Effector CD4-positive, alpha-beta T cell (primary cell): Measurements from ENCODE around the gene TMEM59L.
"Not testable (repeated sequence)": the region's sequence is repeated elsewhere in the genome, so short reads cannot be mapped to it uniquely, and the experiment has no call there.

Experiments
- DNase-seq: peaks from one replicate; pipeline ENCODE4 v3.0.0-alpha.2; 2020

The TMEM59L gene

DNA sequence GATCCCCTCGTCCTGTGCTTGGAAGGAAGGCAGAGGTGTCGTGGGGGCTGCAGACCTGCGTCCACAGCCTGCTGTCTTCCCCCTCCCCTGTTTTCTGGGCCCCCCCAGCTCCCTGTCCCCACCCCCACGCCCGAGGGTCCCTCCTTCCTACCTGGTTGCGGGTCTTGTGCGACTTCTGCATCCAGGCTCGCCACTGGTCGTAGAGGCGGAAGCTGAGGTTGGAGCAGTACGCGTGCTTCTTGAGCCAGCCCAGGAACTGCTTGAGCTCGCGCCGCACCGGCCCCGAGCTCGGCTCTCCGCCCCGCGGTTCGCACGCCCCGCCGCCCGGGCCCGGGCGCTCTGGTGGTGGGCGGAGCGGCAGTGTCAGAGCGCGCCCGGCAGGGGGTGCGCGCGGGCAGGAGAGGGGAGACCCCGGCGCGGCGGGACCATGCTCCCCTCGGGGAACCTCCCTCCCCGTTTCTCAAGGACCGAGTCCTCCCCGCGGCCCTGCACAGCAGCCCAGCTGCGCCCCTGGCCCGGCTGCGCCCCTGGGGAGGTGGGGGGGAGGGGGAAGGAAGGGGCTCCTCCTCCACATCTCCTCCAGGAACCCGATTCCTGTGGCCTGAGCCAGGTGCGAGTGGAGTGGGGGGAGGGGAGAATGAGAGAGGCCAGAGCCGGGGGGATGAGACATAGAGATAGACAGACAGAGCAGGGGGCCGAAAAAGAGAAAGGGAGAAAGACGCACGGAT lies 18.4 kb upstream of the TMEM59L start:
- peak; percentile 72 for DNase-seq

DNA sequence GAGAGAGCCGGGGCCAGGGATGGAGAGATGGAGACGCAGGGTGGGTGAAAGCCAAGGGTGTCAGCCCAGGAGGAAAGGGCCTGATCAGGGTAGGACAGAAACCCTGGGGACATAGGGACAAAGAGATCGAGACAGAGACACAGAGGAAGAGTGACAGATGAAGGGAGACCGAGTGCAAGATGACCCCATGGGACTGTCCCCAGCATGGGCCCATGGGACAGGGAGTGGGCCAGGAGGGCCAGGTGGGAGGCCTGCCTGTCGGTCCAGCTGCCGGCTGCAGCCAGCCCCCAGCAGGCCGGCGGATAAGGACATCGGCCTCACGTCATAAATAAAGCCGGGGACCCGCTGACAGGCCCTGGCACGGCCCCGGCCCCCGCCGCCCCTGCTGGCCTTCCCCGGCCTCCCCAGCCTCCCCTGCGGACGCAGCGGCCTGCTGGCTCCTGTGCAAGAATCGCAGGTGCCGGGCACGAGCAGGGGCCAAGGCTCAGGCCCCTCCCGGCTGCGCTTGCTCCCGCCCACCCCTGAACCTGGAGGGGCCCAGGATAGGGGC lies 17.8 kb upstream of the TMEM59L start:
- no peak for DNase-seq

DNA sequence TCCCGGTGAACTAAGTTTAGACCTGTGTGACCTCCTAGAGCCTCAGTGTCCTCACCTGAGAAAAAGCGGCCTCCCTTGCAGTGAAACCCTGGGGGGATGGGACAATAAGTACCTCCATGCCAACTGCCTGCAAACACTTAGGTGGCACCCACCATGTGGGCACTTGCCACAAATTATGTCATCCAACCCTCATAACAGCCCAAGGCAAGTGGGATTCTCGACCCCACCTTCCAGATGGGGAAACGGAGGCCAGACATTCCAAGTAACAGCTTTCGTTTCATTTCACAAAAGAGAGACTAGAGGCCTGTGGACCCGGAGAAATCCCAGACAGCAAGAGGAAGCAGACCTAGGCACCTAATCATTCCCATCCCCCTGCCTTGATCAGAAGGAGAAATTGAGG lies 17.2 kb upstream of the TMEM59L start:
- DNase-seq = no peak

DNA sequence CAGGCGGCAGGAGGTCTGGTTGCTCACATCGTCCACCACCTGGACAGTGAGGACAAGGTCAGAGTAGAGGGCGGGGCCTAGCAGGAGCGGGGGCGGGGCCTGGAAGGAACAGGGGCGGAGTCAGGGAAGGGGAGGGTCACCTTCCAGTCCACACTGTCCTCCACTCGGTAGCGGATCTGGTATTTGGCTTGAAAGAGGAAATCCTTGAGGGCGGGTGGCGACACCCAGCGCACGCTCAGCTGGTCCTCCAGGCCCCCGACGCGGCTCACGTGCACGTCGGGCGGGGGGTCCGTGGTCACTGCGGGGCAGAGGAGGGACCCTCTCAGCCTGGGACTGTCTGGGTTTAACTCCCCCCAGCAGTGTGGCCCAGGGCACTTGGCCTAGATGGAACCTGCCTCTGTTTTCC lies 15.9 kb upstream of the TMEM59L start:
- DNase-seq = no peak

DNA sequence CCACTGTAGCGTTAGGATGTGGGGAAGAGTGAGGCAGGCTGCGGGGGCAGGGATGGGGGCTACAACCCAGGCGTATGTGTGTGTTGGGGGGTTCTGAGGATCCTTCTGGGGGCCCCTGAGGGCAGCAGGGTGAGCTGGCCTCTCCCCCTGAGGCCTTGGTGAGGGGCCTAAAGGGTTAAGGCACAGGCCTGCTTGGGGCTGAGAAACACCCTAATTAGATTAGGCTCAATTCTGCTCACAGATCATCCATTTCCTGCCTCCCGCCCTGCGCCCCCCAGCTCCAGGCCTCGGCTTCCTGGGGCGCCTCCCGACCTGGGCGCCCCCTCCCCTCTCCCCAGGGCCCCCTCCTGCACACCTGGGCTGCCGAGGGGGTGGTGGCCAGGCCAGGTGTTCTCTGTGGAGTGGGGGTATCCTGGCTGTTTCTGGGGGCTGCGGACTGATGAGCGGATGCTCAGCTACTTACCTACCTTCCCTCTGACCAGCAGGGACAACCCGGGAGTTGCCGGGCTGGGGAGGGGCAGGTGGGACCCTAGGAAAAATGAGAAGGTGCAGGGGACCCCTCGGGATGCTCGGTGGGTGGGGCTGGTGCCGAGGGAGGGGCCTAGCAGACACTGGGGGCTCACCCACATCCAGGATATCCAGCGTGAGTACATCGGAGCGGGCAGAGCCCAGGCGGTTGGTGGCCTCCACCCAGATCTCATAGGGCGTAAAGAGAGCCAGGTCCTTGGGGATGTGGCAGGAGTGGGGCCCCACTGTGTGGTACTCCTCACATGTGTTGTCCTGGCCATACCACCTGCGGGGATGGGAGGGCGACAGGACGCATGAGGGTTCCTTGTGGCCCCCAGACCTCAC lies 14.6 kb upstream of the TMEM59L start:
- DNase-seq = no peak

DNA sequence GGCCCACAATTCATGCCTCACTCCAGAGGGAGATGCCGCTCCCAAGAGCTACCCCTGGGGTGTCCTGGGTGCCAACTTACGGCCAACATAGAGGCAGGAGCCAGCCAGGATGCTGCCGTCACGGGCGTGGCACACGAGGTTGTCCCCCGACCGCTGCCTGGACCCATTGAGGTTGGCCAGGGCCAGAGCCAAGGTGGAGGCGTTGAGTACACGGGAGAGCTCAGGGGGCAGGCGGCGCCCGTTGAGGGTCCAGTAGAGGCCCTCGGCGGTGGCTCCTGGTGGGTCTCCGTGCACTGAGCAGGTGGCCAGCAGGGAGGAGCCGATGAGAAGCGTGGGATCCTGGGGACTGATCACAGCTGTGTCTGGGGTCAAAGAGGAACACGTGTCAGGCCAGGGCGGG lies 13.2 kb upstream of the TMEM59L start:
- no peak for DNase-seq

DNA sequence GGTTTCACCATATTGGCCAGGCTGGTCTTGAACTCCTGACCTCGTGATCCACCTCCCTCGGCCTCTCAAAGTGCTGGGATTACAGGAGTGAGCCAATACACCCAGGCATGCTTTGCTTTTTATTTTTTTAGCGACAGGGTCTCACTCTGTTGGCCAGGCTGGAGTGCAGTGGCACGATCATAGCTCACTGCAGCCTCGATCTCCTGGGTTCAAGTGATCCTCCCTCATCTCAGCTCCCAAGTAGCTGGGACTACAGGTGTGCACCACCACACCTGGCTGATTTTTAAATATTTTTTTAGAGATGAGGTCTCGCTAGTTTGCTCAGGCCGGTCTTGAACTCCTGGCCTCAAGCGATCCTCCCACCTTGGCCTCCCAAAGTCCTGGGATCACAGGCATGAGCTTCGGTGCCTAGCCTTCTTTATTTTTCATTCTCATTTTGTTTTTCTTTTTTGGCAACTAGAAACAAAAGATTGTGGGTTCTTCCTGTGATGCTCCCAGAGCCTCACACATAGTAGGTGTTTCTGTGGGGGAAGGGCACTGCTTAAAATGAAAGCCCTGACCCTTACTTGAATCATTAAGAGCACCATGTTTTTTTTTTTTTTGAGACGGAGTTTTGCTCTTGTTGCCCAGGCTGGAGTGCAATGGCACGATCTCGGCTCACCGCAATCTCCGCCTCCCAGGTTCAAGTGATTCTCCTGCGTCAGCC lies 11.8 kb upstream of the TMEM59L start:
- DNase-seq = not testable (repeated sequence)

DNA sequence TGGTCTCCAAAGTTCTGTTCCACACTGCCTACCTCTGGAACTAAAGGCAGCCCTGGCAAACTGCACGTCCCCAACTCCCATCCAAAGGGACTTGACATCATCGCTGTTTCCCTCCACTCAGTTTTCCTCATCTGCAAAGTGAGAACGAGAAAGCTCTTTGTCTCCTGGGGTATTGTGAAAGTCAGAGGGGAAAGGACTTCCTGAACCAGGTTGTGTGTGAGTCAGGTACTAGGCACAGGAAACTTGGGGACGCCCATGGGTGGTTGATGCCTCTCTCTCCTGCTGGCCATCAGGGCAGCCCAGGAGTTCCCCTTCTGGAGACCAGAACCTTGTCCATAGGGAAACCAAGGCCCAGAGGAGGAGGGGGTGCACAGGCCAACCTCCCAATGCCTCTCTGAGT lies 10.8 kb upstream of the TMEM59L start:
- DNase-seq = no peak

DNA sequence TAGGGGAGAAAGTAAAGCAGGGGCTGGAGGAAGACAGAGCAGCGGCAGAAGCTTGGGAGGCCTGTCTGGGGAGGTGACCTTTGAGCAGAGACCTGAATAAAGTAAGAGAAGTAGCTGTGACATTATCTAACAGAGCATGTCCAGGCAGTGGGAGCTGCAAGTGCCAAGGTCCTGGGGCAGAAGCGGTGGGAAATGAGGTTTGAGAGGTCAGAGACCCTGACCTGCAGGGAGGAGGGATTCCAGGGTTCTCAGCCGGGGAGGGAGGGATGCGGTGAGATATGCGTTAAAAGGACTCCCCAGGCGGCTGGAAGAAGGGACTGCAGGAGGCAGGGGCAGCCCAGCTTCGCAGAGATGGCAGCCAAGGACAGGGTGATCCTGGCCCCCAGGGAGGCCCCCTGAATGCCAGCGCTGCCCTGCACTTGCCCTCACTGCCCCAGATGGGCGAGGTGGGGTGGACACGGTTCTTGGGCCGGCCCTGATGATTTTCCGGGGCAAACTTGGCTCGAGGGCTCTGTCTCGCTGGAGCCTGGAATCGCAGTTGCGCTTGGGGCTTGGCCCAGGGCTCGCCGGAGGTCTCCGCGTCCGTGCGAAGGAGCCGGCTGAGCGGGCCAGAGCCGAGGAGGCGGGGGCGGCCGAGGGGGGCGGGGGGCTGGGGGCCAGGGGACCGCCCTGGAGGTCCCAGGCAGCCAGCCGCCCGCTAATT lies 9.3 kb upstream of the TMEM59L start:
- no peak for DNase-seq

DNA sequence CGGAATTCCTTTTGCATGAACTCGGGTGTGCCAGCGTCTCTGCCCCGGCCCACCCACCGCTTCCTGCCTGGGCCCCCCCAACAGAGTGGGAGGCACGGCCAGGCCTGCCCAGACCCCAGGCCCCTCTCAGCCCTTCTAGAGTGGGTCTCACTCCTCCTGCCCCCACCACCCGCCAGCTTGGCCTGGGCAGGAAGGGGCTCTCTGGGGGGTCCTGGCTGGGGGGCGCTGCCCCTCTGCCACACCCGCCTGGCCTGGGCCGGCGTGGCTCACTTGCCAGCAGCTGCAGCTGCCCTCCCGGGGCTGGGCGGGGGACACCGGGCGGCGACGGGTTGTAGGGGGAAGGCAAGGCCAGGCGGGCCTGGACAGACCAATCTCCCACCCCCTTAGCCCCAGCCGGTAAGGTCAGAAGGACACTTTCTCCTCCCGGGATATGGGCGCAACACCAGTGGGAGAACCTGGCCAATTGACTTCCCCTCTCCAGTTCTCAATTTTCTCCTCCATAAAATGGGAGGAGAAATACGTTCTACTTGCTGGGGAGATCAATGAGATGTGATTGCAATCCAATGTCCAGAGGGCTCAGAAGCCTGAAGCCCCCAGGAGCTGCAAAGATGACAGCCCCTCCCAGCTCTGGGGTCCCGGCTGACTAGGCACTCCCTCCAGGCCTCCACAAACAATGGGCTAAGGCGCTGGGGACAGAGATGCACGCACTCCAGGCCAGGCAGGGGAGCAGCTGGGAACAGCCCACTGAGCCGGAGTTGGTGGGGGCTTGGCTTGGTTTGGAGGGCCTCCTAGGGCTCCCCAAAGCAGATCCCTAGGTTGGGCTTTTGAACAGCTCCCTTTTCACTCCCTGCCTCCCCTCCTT lies 8.5 kb upstream of the TMEM59L start:
- no peak for DNase-seq

DNA sequence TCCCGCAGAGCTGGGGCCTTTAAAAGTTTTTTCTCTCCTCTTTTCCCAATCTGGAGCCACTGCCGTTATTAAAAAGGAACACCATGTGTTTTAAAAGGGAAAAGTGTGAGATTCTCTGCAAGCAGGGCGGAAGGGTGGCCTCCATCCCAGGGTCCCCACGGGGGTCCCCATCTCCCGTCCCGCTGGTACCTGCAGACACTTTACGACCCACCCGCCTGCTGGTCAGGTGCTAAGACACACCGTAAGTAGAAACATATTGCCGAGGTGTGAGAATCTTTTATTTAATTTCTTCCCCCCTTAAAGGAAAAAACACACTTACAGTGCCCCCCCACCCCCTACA lies 7.9 kb upstream of the TMEM59L start:
- DNase-seq = no peak

DNA sequence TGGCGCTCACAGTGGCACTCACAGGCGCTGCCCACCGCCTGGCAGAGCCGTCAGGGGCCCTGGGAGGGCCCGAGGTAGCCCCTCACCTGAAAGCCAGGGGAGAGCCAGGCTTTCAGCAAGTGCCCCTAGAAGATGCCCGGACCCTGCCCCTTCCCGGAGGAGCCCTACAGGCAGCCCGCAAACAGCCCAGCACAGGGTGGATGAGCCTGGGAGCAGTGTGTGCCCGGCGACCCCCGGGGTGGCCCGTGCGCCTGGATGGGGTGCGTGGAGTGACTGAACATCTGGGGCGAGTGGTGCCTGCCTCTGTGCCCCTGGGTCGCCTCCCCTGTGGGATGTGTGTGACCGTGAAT lies 7.5 kb upstream of the TMEM59L start:
- no peak for DNase-seq

DNA sequence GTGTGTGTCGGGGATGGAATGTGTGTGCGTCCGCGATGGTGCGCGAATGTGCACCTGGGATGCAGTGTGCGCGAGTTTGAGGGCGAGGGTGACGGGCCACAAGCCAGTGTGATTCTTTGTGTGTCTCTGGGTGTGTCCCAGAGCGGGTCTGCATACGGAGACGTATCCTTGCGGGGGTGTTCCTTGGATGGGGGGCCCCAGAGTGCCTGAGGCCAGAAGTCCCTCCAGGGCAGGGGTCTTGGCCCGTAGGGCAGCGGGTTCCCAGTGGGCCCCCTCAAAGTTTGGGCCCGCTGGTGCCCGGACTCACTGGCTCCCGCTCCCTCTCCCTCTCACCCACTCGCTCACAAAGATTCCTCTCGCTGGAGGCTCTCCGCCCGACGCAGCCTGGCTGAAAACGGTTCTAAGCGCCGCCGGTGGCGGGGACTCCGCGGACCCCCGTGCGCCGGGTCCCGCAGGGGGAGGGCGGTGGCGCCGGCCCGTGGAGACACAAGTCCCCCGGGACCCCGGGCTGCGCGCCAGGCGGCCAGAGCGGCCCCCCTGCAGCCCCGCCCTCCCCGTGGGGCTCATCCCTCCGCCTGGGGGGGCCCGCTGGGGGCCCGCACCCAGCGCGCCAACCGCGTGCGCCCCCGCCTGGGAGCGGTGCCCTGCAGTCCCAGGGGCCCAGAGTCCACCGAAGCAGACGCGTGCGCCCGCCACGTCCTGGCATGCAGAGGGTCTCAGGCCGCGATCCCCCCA lies 7.0 kb upstream of the TMEM59L start:
- no peak for DNase-seq

DNA sequence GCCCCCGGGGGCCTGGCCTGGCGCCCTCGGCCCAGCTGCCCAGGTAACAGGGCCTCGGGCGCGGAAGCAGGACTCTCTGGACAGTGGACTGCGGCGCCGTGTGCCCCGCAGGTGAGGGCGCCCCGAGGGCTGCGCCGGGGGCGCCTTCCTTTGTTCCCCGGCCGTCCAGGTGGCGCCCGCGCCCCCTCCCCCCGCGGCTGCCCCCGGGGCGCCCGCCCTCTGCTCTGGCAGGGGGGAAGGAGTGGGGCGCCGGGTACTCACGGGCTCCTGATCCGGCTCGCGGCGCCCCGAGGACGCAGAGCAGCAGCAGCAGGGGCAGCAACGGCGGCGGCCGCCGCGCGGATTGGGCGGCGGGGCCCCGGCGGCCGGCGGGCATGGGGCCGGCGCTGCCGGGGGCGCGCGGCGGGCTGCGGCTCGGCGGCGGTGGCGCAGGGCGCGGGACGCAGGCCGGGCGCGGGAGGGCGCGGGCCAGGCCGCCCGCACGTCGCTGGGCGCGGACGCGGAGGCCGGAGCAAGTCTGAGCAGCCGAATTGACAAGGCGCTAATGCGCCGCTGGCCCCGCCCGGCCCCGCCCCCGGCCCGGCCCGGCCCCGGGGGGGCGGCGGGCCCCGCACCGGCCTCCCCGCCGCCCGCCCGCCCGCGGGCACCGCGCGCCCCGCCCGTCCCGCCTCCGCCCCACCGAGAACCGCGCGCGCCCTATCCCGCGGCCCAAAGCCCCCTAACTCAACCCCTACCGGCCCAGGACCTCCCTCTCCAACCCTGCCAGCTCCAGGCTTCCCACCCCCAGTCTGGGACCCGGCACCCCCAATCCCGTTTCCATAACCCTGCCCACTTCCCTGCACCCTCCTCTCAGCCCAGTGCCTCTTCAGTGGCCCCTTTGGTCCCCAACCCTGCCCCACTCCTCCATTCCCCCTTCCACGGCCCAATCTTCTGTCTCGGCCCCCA lies 6.1 kb upstream of the TMEM59L start, which contains the start of gene CRLF1:
TSS of gene CRLF1 (minus strand) at position 519 of the 945 bp plus-strand sequence. CDS start at position 376, 143 bp downstream.
- no peak for DNase-seq

DNA sequence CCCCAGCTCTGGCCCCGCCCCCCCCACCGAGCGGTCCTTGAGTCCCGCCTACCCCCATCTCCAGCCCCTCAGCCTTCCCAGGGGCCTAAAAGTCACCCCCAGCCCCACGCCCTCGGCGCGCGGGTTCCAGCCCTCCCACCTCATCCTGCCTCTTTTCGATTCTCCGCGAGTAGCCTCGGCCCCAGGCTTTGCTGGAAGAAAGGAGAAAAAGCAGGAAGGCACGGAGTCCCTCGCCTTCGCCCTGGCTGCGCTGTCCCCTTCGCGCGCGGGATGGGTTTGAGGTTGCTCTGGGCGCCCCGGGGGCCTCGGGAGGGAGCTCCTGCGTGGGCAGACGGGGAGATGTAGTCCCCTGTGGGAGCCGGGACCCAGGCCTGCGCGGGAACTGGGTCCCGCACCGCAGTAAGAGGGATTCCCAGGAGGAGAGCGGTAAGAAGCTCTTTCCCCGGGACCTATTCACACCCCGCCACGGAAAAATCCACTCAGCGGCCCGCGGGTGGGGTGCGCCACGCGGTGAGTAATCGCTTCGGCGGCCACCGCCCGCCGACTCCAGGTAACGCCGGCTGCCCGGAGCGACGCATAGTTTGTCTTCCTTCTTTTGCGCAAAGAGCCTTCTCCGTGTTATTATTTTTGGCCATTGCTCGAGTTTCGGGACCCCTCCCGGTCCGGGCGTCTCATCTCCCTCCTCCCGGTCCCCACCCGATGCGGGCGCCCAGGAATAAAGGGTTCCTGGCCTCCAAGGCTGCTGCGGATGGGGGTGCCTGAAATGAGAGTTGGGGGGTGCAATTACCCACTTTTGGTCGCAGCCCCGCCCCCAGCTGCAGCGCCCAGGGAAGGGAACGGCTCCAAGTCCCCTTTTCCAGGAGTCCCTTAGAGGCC lies 5.2 kb upstream of the TMEM59L start:
- no peak for DNase-seq

DNA sequence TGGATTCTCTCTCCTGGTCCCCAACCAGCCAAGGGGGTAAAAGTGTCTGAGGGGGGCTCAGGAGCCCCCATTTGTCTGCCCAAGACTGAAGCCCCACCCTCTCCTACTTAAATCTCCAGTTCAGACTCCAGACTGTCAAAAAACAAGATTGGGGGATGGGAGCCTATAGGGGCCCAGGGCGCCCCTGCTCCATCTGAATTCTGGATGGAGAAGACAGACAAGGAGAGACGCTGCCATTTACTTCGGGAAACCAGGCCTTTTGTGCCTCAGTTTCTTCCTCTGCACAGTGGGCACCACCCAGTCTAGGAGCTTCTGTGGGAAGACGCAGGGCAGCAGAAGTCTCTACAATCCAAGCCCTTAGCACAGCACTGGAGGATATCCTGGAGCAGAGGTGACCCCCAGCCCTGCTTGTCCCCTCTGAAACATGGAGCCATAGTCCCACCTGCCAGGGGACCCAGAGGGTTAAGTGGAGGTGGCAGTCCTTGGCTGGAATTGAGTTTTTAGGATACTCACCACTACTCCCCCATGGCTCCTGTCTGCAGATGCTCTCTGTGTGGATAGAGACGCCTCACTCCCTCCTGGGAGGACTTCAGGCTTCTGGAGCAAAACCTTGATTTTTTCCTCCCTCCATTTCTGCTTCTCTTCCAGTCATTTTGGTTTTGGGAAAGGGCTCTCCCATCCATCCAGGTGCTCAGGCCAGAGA lies 4.4 kb upstream of the TMEM59L start:
- DNase-seq = no peak

DNA sequence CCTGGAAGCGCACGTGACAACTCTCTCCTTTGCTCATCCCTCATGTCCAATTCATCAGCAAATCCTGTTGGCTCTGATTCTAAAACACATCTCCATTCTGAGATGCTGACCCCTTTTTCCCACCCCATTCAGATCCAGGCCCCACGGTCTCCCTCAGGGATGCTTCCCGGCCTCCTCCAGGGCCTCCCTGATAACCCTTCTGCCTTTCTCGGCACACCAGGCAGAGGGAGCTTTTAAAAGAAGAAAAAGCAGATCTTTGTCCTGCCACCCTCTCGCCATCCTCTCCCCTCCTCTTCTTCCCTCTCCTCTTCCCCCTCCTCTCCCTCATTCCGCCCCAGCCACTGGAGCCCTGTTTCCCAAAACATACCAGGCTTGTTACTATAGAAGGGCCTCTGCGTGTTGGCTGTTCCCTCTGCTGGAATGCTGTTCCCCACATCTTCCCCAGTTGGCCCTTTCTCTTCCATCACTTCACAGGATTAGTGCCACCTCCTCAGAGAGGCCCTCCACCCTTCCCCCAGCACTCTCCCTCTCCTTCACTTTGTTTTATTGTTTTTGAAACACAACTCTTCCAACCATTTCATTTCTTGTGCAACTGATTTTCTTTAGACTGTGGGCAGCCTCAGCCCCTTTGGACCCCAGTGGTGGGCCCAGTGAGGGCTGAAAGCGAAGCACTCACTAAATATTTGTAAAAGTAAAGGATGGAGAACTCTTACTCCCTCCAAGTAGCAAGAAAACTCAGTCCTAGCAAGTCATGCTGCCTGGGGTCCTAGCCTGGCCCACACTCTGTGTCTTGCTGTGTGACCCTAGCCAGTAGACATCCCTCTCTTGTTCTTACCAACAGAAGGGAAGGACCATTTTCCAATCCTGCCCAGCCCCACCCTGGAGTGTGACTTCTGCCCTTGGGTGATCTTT lies 3.6 kb upstream of the TMEM59L start:
- no peak for DNase-seq
